ENCODE data around the gene PROK1.

- TF ChIP-seq, protein P1, sequence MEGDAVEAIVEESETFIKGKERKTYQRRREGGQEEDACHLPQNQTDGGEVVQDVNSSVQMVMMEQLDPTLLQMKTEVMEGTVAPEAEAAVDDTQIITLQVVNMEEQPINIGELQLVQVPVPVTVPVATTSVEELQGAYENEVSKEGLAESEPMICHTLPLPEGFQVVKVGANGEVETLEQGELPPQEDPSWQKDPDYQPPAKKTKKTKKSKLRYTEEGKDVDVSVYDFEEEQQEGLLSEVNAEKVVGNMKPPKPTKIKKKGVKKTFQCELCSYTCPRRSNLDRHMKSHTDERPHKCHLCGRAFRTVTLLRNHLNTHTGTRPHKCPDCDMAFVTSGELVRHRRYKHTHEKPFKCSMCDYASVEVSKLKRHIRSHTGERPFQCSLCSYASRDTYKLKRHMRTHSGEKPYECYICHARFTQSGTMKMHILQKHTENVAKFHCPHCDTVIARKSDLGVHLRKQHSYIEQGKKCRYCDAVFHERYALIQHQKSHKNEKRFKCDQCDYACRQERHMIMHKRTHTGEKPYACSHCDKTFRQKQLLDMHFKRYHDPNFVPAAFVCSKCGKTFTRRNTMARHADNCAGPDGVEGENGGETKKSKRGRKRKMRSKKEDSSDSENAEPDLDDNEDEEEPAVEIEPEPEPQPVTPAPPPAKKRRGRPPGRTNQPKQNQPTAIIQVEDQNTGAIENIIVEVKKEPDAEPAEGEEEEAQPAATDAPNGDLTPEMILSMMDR (IDR thresholded peaks at IDR 0.05) = no peak
- TF ChIP-seq POLR2A (IDR thresholded peaks at IDR 0.05) = no peak
Measured at GRCh38 chr1:110471131-110471530, 20.2 kb downstream of the PROK1 start.

Data from heart left ventricle (tissue), 13 donors.